BJ (cell line): ENCODE data around the gene KIRREL1. TPM values are rescaled to one million over a fixed set of nuclear protein-coding genes. Genes with fewer than 3 reads are reported as not detected.

ENCODE experiments used
- CTCF ChIA-PET: fragments of 350-600 bp; formaldehyde crosslinking; extraction: SDS; loops from one replicate; lab custom pipeline; 2021; ENCODE audit warnings: antibody characterized with exemption, inconsistent platforms; lab: Yijun Ruan, JAX
- POLR2A ChIA-PET: fragments of 300-600 bp; sonication (Branson Sonifier 250); formaldehyde crosslinking; extraction: SDS; loops from one replicate; lab custom pipeline; 2021; ENCODE audit warnings: antibody characterized with exemption; lab: Charles Lee
- DNase-seq: peaks from one replicate; pipeline ENCODE4 v3.0.0-alpha.2; 2011; ENCODE audit warnings: low read depth
- H3K27me3 ChIP-seq: 2 replicates; pipeline ENCODE4 v1.6.0; 2011; ENCODE audit warnings: low read length; ENCODE audit not compliant: control insufficient read depth, insufficient read depth
- H3K36me3 ChIP-seq: 2 replicates; pipeline ENCODE4 v1.5.1; 2011; ENCODE audit warnings: low read length; ENCODE audit not compliant: control insufficient read depth, insufficient read depth
- H3K4me3 ChIP-seq: 2 replicates; pipeline ENCODE4 v1.5.1; 2011; ENCODE audit warnings: low read depth, mild to moderate bottlenecking, control low read depth, low read length
- CTCF ChIP-seq: IDR thresholded peaks from 2 replicates; pipeline ENCODE4 v1.5.1; 2011; ENCODE audit warnings: low read depth, mild to moderate bottlenecking, control low read depth, inconsistent platforms, low read length, moderate library complexity; ENCODE audit not compliant: insufficient read depth
- polyA plus RNA-seq: library from polyadenylated mRNA; depleted of rRNA; stranded (reverse); fragments of >200 nt; gene quantifications from 2 replicates; pipeline ENCODE4 v1.2.3, GENCODE V29; 2011

The KIRREL1 gene
- polyA plus RNA-seq, 1 experiment = 65.1 TPM

DNA sequence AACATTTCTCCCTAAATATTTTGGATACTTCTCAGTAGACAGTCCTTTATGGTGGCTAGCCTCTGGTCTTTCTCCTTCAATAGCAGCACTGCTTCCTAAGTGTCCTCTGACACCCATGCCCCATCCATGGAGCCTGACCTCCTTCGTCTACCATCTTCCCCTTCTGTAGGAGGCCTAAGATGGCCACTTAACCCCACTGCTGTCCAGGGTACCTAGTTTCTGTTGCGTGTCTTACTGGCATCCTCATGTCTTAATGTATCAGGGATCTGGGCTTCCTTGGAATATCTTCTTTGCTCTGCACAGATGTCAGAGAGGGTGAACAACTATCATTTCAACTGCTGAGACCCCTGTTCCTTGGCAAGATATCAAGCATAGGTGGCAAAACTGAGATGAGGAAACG lies 5.4 kb upstream of the KIRREL1 start:
- no peak for DNase-seq
- ChIA-PET CTCF (interaction anchor here (1.1 to 9.1 kb wide), 3 partner anchors 48 to 137 kb away, joined by 4 to 272 read pairs (median 4); no protein-coding TSS in a partner anchor), POLR2A (no interaction called here)
- no peaks in the 10 kb centered on the region for H3K36me3 ChIP-seq
- H3K27me3 ChIP-seq = peaks cover 7% of the 10 kb centered on the region; the same call in 1 of the 2 replicates
- no peak for TF ChIP-seq CTCF
- H3K4me3 ChIP-seq = no peak overlapping the region

DNA sequence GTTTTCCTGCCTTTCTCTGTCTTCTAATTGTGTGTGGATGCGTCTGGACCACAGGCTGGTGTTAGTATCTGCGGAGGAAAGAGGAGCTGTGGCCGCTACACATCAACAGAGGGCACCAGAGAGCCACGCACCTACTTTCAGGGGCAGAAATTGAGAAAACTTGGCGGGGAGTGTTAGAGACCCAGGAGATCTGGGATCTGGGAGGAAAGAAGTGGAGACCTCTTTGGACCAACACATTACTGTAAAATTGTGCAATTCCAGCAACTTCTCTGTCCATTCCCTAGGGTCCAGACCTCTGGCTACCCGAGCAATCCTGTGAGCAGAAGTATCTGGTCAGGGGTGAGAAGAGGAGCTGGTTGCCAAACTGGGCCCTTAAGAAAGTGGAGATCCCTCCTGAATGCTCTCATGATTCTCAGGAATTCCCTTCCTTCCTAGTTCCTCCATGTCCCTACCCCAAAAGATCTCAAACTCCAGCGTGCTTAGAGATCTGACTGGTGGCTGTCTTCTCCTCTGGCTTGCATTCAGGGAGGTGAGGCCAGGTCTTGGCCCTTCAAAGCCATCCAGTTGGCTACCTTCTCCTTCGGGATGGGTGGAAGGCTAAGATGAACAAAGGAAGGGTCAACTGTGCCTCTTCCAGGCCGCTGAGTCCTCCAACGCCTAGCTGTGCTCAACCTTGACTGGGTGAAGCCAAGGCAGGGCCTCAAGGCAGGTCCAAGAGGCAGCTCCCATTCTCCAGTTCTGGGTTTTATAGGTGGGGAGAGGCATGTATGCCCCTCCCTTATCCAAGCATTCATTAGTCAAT lies 1.2 kb upstream of the KIRREL1 start:
- peak; percentile 99 for TF ChIP-seq CTCF
- Histone ChIP-seq H3K27me3 (0 out of 2 replicates have a peak, but pooled peaks cover 1% of the 10 kb centered on the region), H3K36me3 (no peaks in the 10 kb centered on the region), H3K4me3 (no peak overlapping the region)
- ChIA-PET CTCF (interaction anchor here (0.6 to 9.5 kb wide), 34 partner anchors 8 to 1081 kb away, joined by 3 to 272 read pairs (median 10); no protein-coding TSS in a partner anchor), POLR2A (interaction anchor here (0.6 kb wide), 1 partner anchor 109 kb away, joined by 4 read pairs; no protein-coding TSS in a partner anchor)
- DNase-seq = no peak

- Histone ChIP-seq H3K27me3 (0 out of 2 replicates have a peak, but pooled peaks cover 1% of the 10 kb centered on the region), H3K36me3 (no peaks in the 10 kb centered on the region), H3K4me3 (peak overlapping the region; percentile 68)
- no peak for DNase-seq
- ChIA-PET CTCF (interaction anchor here (0.6 to 9.5 kb wide), 29 partner anchors 9 to 1080 kb away, joined by 3 to 272 read pairs (median 15); no protein-coding TSS in a partner anchor), POLR2A (no interaction called here)
- no peak for TF ChIP-seq CTCF
Observed at GRCh38 chr1:157992833-157993146, 655 bp upstream of the KIRREL1 start.

DNA sequence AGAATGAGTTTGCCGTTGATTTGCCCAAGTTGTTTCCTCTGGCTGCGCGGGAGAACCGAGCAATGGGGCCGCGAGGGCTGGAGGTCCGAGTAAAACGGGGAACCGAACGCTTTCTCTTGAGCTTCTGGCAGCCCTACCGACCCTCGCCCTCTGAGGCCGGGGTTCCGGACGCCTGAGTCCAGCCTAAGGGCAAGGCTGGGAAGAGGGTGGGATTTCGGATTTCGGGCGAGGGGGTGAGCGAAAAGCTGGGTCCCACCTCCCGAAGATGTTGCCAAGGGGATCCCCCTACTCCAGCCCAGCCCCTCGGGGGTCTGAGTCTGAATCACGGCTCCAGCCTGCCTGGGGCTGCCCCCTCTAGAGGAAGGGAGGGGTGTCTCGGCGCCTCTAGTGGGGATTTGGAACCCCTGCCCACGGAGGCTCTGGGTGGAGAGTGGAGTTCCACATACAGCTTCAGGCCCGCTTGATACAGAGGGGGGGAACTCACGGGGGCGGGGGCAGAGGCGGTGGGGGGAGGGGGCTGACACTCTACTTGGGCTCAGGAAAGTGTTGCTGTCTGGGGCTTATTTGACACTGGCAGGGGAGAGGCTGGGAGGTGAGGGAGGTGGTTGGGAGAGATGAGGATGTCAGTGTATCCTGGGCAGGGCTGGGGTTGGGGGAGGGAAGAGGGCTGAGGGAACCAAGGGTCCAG lies 617 bp downstream of the KIRREL1 start:
- H3K27me3 ChIP-seq = no peaks in the 10 kb centered on the region
- POLR2A ChIA-PET = interaction anchor here (0.5 to 1.0 kb wide), 3 partner anchors 15 to 81 kb away, joined by 3 to 4 read pairs (median 4); no protein-coding TSS in a partner anchor
- no peak for DNase-seq

More for the DNA sequence above, 617 bp downstream of the KIRREL1 start:
- CTCF ChIA-PET = interaction anchor here (0.7 to 9.5 kb wide), 11 partner anchors 13 to 132 kb away, joined by 3 to 272 read pairs (median 5); no protein-coding TSS in a partner anchor
- no peaks in the 10 kb centered on the region for H3K36me3 ChIP-seq
- TF ChIP-seq CTCF = peak; percentile 46
- peak overlapping the region; percentile 68 for H3K4me3 ChIP-seq
